Activated naive CD4-positive, alpha-beta T cell treated with Interleukin-2 at 50 U/mL for 16 hours (primary cell): ENCODE results near the gene XPO6.

Experiments used
- DNase-seq: peaks from one replicate; pipeline ENCODE4 v3.0.0-alpha.2; 2020

Gene XPO6

GRCh38 chr16:28059841-28060575, 151.8 kb downstream of the XPO6 start:
- DNase-seq, result no peak

- DNase-seq, result no peak
Measured at GRCh38 chr16:28058839-28059589, 152.8 kb downstream of the XPO6 start.

DNA sequence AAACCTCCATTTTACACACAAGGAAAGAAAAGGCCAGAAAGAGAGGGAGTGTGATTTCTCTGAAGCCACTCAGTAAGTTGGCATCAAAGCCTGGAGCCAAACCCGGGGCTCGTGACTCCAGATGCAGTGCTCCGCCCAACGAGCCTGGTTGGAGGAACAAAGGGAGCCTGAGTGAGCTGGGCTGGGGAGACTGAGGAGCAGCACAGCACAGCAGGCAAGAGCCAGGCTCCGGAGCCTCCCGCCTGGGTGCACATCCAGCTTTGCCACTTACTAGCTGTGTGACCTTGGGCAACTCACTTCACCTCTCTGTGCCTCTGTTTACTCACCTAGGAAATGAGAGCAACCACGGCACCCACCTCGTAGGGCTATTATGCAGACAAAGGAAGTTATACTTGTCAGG, 153.8 kb downstream of the XPO6 start:
- DNase-seq, result no peak

- no peak for DNase-seq
Measured at GRCh38 chr16:28053461-28053860, 158.3 kb downstream of the XPO6 start.

GRCh38 chr16:28052274-28053128, 159.3 kb downstream of the XPO6 start:
- DNase-seq, result no peak

GRCh38 chr16:28051486-28051885, 160.3 kb downstream of the XPO6 start:
- DNase-seq, result no peak
